GM12878 (cell line): ENCODE measurements around the gene NR3C1. TPM values are rescaled to one million over a fixed set of nuclear protein-coding genes. Genes with fewer than 3 reads are reported as not detected.

Experiments
- CREB1 ChIP-seq: IDR thresholded peaks from 2 replicates; pipeline ENCODE4 v1.6.1; 2012; ENCODE audit warnings: low read depth, mild to moderate bottlenecking, inconsistent platforms
- EED ChIP-seq: sonication (generic); IDR thresholded peaks from 2 replicates; pipeline ENCODE4 v1.6.1; 2016; ENCODE audit warnings: antibody characterized with exemption, low read depth
- HDAC2 ChIP-seq: fragments of 200-600 bp; sonication (generic); IDR thresholded peaks from 2 replicates; pipeline ENCODE4 v1.6.1; 2017
- HDAC6 ChIP-seq: fragments of 200-600 bp; sonication (generic); IDR thresholded peaks from one replicate; pipeline ENCODE4 v1.8.0; 2017; ENCODE audit warnings: antibody characterized with exemption; ENCODE audit not compliant: unreplicated experiment
- MEF2B ChIP-seq: fragments of 450-650 bp; IDR thresholded peaks from 2 replicates; pipeline ENCODE4 v1.6.1; 2018; ENCODE audit warnings: mild to moderate bottlenecking, moderate library complexity; ENCODE audit not compliant: partially characterized antibody, poor library complexity, severe bottlenecking
- MLLT1 ChIP-seq: fragments of 450-650 bp; IDR thresholded peaks from 2 replicates; pipeline ENCODE4 v1.6.1; 2016; ENCODE audit warnings: mild to moderate bottlenecking
- MXI1 ChIP-seq: fragments of 150-350 bp; IDR thresholded peaks from 2 replicates; pipeline ENCODE4 v1.6.1; 2011; ENCODE audit warnings: low read depth, mild to moderate bottlenecking, inconsistent platforms, low read length, improper control_type of control experiment
- MYB ChIP-seq: fragments of 150-350 bp; IDR thresholded peaks from 2 replicates; pipeline ENCODE4 v1.6.1; 2014; ENCODE audit warnings: mild to moderate bottlenecking, low read depth, low read length, borderline replicate concordance
- NBN ChIP-seq: fragments of 450-650 bp; IDR thresholded peaks from 2 replicates; pipeline ENCODE4 v1.6.1; 2016
- POLR2AphosphoS2 ChIP-seq: IDR thresholded peaks from 2 replicates; pipeline ENCODE4 v1.6.1; 2011; ENCODE audit warnings: low read depth, mild to moderate bottlenecking, low read length, improper control_type of control experiment, moderate library complexity
- RAD51 ChIP-seq: fragments of 450-650 bp; IDR thresholded peaks from 2 replicates; pipeline ENCODE4 v1.6.1; 2016; ENCODE audit warnings: moderate library complexity, mild to moderate bottlenecking, inconsistent platforms
- RELA ChIP-seq: fragments of 450-650 bp; IDR thresholded peaks from 2 replicates; pipeline ENCODE4 v1.8.0; 2014; ENCODE audit warnings: borderline replicate concordance; ENCODE audit not compliant: partially characterized antibody
- RFX5 ChIP-seq: IDR thresholded peaks from 2 replicates; pipeline ENCODE4 v1.6.1; 2011; ENCODE audit warnings: low read depth, low read length, improper control_type of control experiment
- RUNX3 ChIP-seq: IDR thresholded peaks from 2 replicates; pipeline ENCODE4 v1.6.1; 2012; ENCODE audit warnings: low read length, inconsistent platforms
- SIN3A ChIP-seq: IDR thresholded peaks from 2 replicates; pipeline ENCODE4 v1.6.1; 2012; ENCODE audit warnings: low read depth, low read length, improper control_type of control experiment
- TAF1 ChIP-seq: IDR thresholded peaks from 2 replicates; pipeline ENCODE4 v1.6.1; 2011; ENCODE audit warnings: mild to moderate bottlenecking, low read depth, low read length, borderline replicate concordance
- TCF7 ChIP-seq: IDR thresholded peaks from 2 replicates; pipeline ENCODE4 v1.6.1; 2014; ENCODE audit warnings: antibody characterized with exemption, borderline replicate concordance
- YY1 ChIP-seq: IDR thresholded peaks from 2 replicates; pipeline ENCODE4 v1.6.1; 2011; ENCODE audit warnings: low read depth, mild to moderate bottlenecking, low read length
- ZBTB4 ChIP-seq: fragments of 450-650 bp; formaldehyde crosslinking; IDR thresholded peaks from 2 replicates; pipeline ENCODE4 v1.4.0; 2022; ENCODE audit warnings: mild to moderate bottlenecking, moderate library complexity
- ZNF207 ChIP-seq: fragments of 450-650 bp; IDR thresholded peaks from 2 replicates; pipeline ENCODE4 v1.6.1; 2014; ENCODE audit warnings: antibody characterized with exemption, mild to moderate bottlenecking, borderline replicate concordance
- ZNF217 ChIP-seq: fragments of 450-650 bp; IDR thresholded peaks from 2 replicates; pipeline ENCODE4 v1.6.1; 2017; ENCODE audit warnings: antibody characterized with exemption, mild to moderate bottlenecking
- polyA plus RNA-seq, 11 experiments: library from polyadenylated mRNA; depleted of rRNA in 4 of 11; unstranded in 6 of 11; stranded (reverse) in 5 of 11; fragments of >200 nt; fragmentation: Nextera tagmentation in 4 of 11; fragmentation: Illumina TruSeq in 1 of 11; extraction: Ambion mirVana in 4 of 11; extraction: Trizol in 1 of 11; gene quantifications; 1 replicate in 1 of 11; 2 replicates in 10 of 11; pipeline versions ENCODE4 v1.2.1 to v1.2.3, GENCODE V29; 2011 to 2016; ENCODE audit warnings: inconsistent platforms in 2 of 11, missing spikeins in 2 of 11, low read depth in 1 of 11
- total RNA-seq, 4 experiments: library from RNA; depleted of rRNA in 3 of 4; stranded (reverse); fragments of >200 nt in 3 of 4; fragmentation: Illumina TruSeq in 1 of 4; extraction: Trizol in 1 of 4; gene quantifications; 2 replicates each; pipeline versions ENCODE4 v1.2.1 to v1.2.3, GENCODE V29; 2013 to 2021
- TF ChIP-seq, protein P1 (sequence below): fragments of 450-650 bp; IDR thresholded peaks from 2 replicates; pipeline ENCODE4 v1.6.1; 2018; ENCODE audit warnings: borderline replicate concordance, mild to moderate bottlenecking; ENCODE audit not compliant: partially characterized antibody
- TF ChIP-seq, protein P2 (sequence below): IDR thresholded peaks from 2 replicates; pipeline ENCODE4 v1.6.1; 2012; ENCODE audit warnings: low read depth, low read length, improper control_type of control experiment

Gene NR3C1
- total and polyA plus RNA-seq, 10 of the 15 experiments (the other 5 are each of a cell fraction or from before 2014, with no cell fraction given), result 49.7 to 141 (median 109) TPM

GRCh38 chr5:143434261-143435209 is 31.0 kb upstream of the NR3C1 start (continued):
- TF ChIP-seq ZBTB4 (no peak), YY1 (no peak), POLR2AphosphoS2 (no peak), MYB (no peak), RAD51 (no peak), ZNF217 (peak; percentile 72), RELA (no peak), CREB1 (peak; percentile 86), MEF2B (no peak), MXI1 (no peak), NBN (no peak), TCF7 (no peak), EED (no peak), HDAC6 (no peak), SIN3A (no peak), TAF1 (no peak), HDAC2 (no peak), RUNX3 (no peak), ZNF207 (no peak), RFX5 (no peak), MLLT1 (no peak; the same call in 1 of the 2 replicates)
- TF ChIP-seq, protein P1, sequence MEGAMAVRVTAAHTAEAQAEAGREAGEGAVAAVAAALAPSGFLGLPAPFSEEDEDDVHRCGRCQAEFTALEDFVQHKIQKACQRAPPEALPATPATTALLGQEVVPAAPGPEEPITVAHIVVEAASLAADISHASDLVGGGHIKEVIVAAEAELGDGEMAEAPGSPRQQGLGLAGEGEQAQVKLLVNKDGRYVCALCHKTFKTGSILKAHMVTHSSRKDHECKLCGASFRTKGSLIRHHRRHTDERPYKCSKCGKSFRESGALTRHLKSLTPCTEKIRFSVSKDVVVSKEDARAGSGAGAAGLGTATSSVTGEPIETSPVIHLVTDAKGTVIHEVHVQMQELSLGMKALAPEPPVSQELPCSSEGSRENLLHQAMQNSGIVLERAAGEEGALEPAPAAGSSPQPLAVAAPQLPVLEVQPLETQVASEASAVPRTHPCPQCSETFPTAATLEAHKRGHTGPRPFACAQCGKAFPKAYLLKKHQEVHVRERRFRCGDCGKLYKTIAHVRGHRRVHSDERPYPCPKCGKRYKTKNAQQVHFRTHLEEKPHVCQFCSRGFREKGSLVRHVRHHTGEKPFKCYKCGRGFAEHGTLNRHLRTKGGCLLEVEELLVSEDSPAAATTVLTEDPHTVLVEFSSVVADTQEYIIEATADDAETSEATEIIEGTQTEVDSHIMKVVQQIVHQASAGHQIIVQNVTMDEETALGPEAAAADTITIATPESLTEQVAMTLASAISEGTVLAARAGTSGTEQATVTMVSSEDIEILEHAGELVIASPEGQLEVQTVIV, result no peak
- TF ChIP-seq, protein P2, sequence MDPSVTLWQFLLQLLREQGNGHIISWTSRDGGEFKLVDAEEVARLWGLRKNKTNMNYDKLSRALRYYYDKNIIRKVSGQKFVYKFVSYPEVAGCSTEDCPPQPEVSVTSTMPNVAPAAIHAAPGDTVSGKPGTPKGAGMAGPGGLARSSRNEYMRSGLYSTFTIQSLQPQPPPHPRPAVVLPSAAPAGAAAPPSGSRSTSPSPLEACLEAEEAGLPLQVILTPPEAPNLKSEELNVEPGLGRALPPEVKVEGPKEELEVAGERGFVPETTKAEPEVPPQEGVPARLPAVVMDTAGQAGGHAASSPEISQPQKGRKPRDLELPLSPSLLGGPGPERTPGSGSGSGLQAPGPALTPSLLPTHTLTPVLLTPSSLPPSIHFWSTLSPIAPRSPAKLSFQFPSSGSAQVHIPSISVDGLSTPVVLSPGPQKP, result no peak
